Sigmoid colon (tissue), 7 donors: ENCODE measurements around the gene KATNB1. TPM values are rescaled to one million over a fixed set of nuclear protein-coding genes. Genes with fewer than 3 reads are reported as not detected.

ENCODE experiments used
- DNase-seq: peaks from one replicate; pipeline ENCODE4 v3.0.0-alpha.2; 2019
- H3K27ac ChIP-seq, 4 donors: fragments of 200-600 bp; sonication (generic); one replicate each; pipeline ENCODE4 v1.5.1; 2016 to 2019; ENCODE audit warnings: mild to moderate bottlenecking in 1 of 4
- H3K27me3 ChIP-seq, 3 donors: fragments of 200-600 bp; sonication (generic); one replicate each; pipeline ENCODE4 v1.5.1; 2019; ENCODE audit warnings: mild to moderate bottlenecking in 1 of 3
- H3K36me3 ChIP-seq, 4 donors: fragments of 200-600 bp; sonication (generic); one replicate each; pipeline ENCODE4 v1.5.1; 2016 to 2019
- H3K4me1 ChIP-seq, 4 donors: fragments of 200-600 bp; sonication (generic); one replicate each; pipeline ENCODE4 v1.5.1; 2017 to 2019
- H3K4me3 ChIP-seq, 4 donors: fragments of 200-600 bp; sonication (generic); one replicate each; pipeline ENCODE4 v1.5.1; 2017 to 2019; ENCODE audit warnings: mild to moderate bottlenecking in 2 of 4, moderate library complexity in 1 of 4
- H3K9me3 ChIP-seq, 4 donors: fragments of 200-600 bp in 3 of 4; sonication (generic) in 3 of 4; one replicate each; pipeline versions ENCODE4 v1.5.1 to v1.6.1; 2013 to 2019
- CTCF ChIP-seq, 4 experiments: fragments of 450-650 bp in 3 of 4; fragments of 200-600 bp in 1 of 4; IDR thresholded peaks; one replicate each; pipeline ENCODE4 v1.5.1; 2016 to 2019; ENCODE audit warnings: antibody characterized with exemption in 4 of 4, mild to moderate bottlenecking in 3 of 4, moderate library complexity in 2 of 4
- EP300 ChIP-seq, 4 donors: sonication (generic); formaldehyde crosslinking; IDR thresholded peaks; one replicate each; pipeline ENCODE4 v1.6.1; 2017; ENCODE audit warnings: antibody characterized with exemption in 4 of 4
- POLR2A ChIP-seq, 2 donors: fragments of 450-650 bp; IDR thresholded peaks; one replicate each; pipeline ENCODE4 v1.6.1; 2016; ENCODE audit warnings: antibody characterized with exemption in 2 of 2, mild to moderate bottlenecking in 2 of 2, moderate library complexity in 2 of 2
- POLR2AphosphoS5 ChIP-seq, 4 donors: sonication (generic); formaldehyde crosslinking; IDR thresholded peaks; one replicate each; pipeline ENCODE4 v1.6.1; 2017; ENCODE audit warnings: antibody characterized with exemption in 4 of 4
- WGBS, 2 donors: extraction: QIAGEN DNeasy Blood & Tissue Kit; methylation state at CpG; one replicate each; pipeline ENCODE4 v1.1.7; 2013; 5-methylcytosine and 5-hydroxymethylcytosine counted together
- intact Hi-C: fragments of 100-400 bp; cut with DNase I; formaldehyde crosslinking; loops from one replicate; pipeline ENCODE4 v1.15.1; 2023
- polyA plus RNA-seq, 3 donors: library from polyadenylated mRNA; stranded (reverse); fragments of 200-250 nt; gene quantifications; one replicate each; pipeline ENCODE4 v1.2.3, GENCODE V29; 2013
- total RNA-seq, 4 donors: library from RNA; depleted of rRNA; stranded (reverse); fragments of >200 nt; gene quantifications; one replicate each; pipeline ENCODE4 v1.1.0, GENCODE V29; 2016
- donor health status: healthy with polysubstance abuse.
- donor health status: Bipolar disorder and iron deficiency.
- donor health status: healthy.

Gene KATNB1
- total and polyA plus RNA-seq, 7 donors, result 4.3 to 18.6 (median 10.2) TPM

GRCh38 chr16:57701759-57702371 is 33.7 kb upstream of the KATNB1 start:
- H3K9me3 ChIP-seq, result no peaks in the 10 kb centered on the region
- no peak overlapping the region for H3K4me3 ChIP-seq
- intact Hi-C loops, result no loop called here
- no peak for DNase-seq
- no peak overlapping the region for H3K27ac ChIP-seq
- H3K36me3 ChIP-seq, result no peaks in the 10 kb centered on the region
- no peak for TF ChIP-seq CTCF (IDR thresholded peaks at IDR 0.05)
- TF ChIP-seq POLR2AphosphoS5 (IDR thresholded peaks at IDR 0.05), result no peak
- TF ChIP-seq EP300 (IDR thresholded peaks at IDR 0.05), result no peak
- TF ChIP-seq POLR2A (IDR thresholded peaks at IDR 0.05), result no peak
- 85 to 89% methylated on average over 23 of the region's 23 CpGs for WGBS, 2 donors
- H3K27me3 ChIP-seq, result no peaks in the 10 kb centered on the region
- no peaks in the 10 kb centered on the region for H3K4me1 ChIP-seq

- Histone ChIP-seq H3K4me1 (no peaks in the 10 kb centered on the region), H3K27me3 (no peaks in the 10 kb centered on the region), H3K9me3 (no peaks in the 10 kb centered on the region), H3K4me3 (no peak overlapping the region), H3K36me3 (no peaks in the 10 kb centered on the region), H3K27ac (no peak overlapping the region)
- no peak for DNase-seq
- 62 to 87% methylated on average over 11 of the region's 11 CpGs for WGBS, 2 donors
- TF ChIP-seq EP300 (IDR thresholded peaks at IDR 0.05) (no peak), POLR2A (IDR thresholded peaks at IDR 0.05) (no peak), POLR2AphosphoS5 (IDR thresholded peaks at IDR 0.05) (no peak), CTCF (IDR thresholded peaks at IDR 0.05) (no peak)
- intact Hi-C loops, result no loop called here
Observed at GRCh38 chr16:57703416-57704010, 32.1 kb upstream of the KATNB1 start.

- Histone ChIP-seq H3K9me3 (no peaks in the 10 kb centered on the region), H3K27me3 (no peaks in the 10 kb centered on the region), H3K4me1 (no peaks in the 10 kb centered on the region), H3K27ac (no peak overlapping the region), H3K36me3 (no peaks in the 10 kb centered on the region), H3K4me3 (no peak overlapping the region)
- intact Hi-C loops, result no loop called here
- DNase-seq, result no peak
- TF ChIP-seq POLR2A (IDR thresholded peaks at IDR 0.05) (no peak), EP300 (IDR thresholded peaks at IDR 0.05) (no peak), POLR2AphosphoS5 (IDR thresholded peaks at IDR 0.05) (no peak), CTCF (IDR thresholded peaks at IDR 0.05) (no peak)
- 29 to 63% methylated on average over 11 of the region's 11 CpGs for whole genome bisulfite sequencing, 2 donors
Observed at GRCh38 chr16:57704011-57704904, 31.3 kb upstream of the KATNB1 start.

GRCh38 chr16:57704905-57705852 is 30.4 kb upstream of the KATNB1 start:
- Histone ChIP-seq H3K4me1 (no peaks in the 10 kb centered on the region), H3K27ac (no peak overlapping the region), H3K36me3 (no peaks in the 10 kb centered on the region), H3K4me3 (no peak overlapping the region), H3K27me3 (no peaks in the 10 kb centered on the region), H3K9me3 (no peaks in the 10 kb centered on the region)
- TF ChIP-seq POLR2A (IDR thresholded peaks at IDR 0.05), result no peak
- TF ChIP-seq POLR2AphosphoS5 (IDR thresholded peaks at IDR 0.05), result no peak
- TF ChIP-seq CTCF (IDR thresholded peaks at IDR 0.05), result no peak
- TF ChIP-seq EP300 (IDR thresholded peaks at IDR 0.05), result no peak
- intact Hi-C loops, result no loop called here
- WGBS, 2 donors, result 93 to 94% methylated on average over 4 of the region's 4 CpGs
- DNase-seq, result peak; percentile 29
